GM19239 (cell line): ENCODE results near the gene WTAP.
"Not testable (repeated sequence)": the region's sequence is repeated elsewhere in the genome, so short reads cannot be mapped to it uniquely, and the experiment has no call there.

Experiments
- DNase-seq: peaks from one replicate; pipeline ENCODE4 v3.0.0; 2011; ENCODE audit warnings: low spot score; ENCODE audit not compliant: insufficient read length
- FAIRE-seq: peaks from 2 replicates; lab custom pipeline; 2011; peaks lifted over from hg19 to GRCh38; lab: Jason Lieb, UNC

Gene WTAP

DNA sequence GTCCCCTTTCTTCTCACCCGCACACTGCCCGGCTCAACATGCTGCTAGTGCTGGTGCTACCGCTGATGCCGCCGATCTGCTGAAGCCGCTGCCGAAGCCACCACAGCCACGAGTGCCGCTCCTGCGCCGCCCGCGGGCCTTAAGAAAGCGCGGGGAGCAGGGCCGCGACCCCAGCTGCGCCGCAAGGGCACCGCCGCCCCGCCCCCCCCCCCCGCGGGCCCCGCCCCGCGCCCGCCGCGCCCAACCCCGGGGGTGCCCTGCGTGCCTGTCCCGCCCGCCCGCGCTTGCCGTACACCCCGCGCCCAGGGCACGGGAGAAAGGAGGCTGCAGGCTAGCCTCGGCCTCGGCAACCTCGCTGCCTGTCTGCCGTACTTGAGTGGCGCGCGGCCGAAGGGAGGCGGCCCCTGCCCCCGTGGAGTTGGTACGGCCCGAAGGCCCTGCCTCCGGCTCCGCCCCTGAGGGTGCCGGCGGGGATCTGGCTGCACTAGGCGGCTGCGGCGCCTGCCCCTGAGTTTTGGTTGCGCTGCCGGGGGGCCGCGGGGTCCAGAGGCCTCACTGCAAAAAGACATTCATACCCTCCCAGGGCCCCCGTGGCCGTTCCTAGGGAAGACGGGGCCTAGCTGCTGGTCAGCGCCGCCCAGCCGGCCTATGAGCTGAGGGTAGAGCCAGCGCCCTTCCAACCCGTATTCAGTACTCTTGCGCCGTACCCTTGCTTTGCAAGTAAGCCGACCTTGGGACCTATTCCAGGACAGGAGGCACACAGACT, 34.0 kb upstream of the WTAP start, which contains the start of gene SOD2:
Gene SOD2, minus strand, starts transcription at position 114 of the 766 bp plus-strand sequence. Its CDS starts 74 bp downstream, at position 40.
- DNase-seq (peak; percentile 79), FAIRE-seq (peak; percentile 89)

GRCh38 chr6:159693894-159694545, 33.3 kb upstream of the WTAP start:
- DNase-seq, result no peak
- peak; percentile 21 for FAIRE-seq

- FAIRE-seq, result no peak
- no peak for DNase-seq
Observed at GRCh38 chr6:159695984-159696383, 31.3 kb upstream of the WTAP start.

- FAIRE-seq, result peak; percentile 31
- DNase-seq, result no peak
Observed at GRCh38 chr6:159700970-159701369, 26.3 kb upstream of the WTAP start.

- FAIRE-seq, result no peak
- no peak for DNase-seq
Observed at GRCh38 chr6:159701413-159701999, 25.8 kb upstream of the WTAP start.

GRCh38 chr6:159710603-159711002, 16.7 kb upstream of the WTAP start:
- FAIRE-seq, DNase-seq: not testable (repeated sequence)

DNA sequence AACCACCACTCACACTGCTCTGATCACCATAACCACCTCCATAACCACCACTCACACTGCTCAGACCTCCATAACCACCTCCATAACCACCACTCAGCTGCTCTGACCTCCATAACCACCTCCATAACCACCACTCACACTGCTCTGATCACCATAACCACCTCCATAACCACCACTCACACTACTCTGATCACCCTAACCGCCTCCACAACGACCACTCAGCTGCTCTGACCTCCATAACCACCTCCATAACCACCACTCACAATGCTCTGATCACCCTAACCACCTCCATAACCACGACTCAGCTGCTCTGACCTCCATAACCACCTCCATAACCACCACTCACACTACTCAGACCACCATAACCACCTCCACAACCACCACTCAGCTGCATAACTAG, 14.9 kb upstream of the WTAP start:
- DNase-seq, FAIRE-seq: not testable (repeated sequence)

DNA sequence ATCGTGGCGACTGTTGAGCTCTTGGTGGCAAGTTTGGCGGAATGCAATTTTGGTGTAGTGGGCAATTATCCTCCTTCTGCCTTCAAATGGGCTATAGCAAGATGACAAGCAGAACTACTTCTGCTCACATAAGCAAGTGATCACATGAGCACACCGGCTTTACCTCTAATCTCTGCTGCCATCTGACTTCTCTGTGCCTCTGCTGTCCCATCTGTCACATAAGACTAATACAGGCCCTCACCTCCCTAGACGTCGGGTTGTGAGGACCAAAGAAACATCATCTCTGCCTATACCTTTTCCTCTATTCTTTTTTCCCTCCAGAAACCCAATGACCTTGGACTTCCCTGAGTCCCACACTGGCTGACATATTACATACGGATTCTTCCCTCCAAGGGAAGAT, 13.3 kb upstream of the WTAP start:
- DNase-seq (no peak), FAIRE-seq (no peak)

DNA sequence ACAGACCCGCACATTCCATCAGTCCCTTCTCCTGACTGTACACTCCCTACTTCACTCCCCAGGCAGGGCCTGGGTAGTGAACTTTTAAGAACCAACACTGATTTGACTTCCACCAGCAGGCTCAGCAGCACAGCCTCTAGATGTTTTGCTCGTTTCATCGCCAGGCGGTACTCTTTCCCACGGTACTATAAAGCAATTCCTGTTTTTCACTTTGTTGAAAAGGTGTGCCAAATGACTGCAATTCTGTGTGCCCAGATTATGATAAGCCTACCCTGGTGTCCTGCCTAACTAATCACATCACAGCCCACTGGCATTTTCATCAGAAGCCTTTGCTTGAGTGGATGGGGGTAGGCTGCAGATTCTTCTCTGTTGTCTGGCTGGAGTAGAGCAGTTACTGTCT, 12.9 kb upstream of the WTAP start:
- DNase-seq (no peak), FAIRE-seq (no peak)

- DNase-seq, result no peak
- no peak for FAIRE-seq
Observed at GRCh38 chr6:159715166-159715565, 12.1 kb upstream of the WTAP start.

DNA sequence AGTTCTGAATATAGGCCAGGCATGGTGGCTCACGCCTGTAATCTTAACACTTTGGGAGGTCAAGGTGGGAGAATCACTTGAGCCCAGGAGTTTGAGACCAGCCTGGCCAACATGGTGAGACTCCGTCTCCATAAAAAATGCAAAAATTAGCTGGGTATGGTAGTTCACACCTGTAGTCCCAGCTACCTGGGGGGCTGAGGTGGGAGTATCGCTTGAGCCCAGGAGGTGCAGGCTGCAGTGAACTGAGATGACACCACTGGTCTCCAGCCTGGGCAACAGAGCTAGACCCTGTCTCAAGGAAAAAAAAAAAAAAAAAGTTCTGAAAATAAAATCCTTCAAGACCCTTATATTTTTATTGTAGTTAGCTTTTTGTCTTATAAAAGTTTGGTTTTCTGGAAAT, 11.7 kb upstream of the WTAP start:
- DNase-seq (no peak), FAIRE-seq (no peak)

- FAIRE-seq (no peak), DNase-seq (no peak)
Observed at GRCh38 chr6:159716247-159717096, 10.8 kb upstream of the WTAP start.

GRCh38 chr6:159718634-159719033, 8.7 kb upstream of the WTAP start:
- DNase-seq (no peak), FAIRE-seq (no peak)

DNA sequence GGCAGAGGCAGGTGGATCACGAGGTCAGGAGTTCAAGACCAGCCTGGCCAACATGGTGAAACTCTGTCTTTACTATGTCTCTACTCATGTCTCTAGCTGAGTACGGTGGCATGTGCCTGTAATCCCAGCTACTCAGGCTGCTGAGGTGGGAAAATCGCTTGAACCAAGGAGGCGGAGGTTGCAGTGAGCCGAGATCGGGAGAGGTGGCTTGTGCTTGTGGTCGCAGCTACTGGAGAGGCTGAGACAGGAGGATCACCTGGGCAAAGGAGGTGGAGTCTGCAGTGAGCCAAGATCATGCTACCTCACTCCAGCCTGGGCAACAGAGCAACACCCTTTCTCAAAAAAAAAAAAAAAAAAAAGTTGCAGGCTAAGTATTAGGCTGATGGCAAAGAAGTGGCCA, 8.0 kb upstream of the WTAP start:
- DNase-seq (no peak), FAIRE-seq (no peak)

DNA sequence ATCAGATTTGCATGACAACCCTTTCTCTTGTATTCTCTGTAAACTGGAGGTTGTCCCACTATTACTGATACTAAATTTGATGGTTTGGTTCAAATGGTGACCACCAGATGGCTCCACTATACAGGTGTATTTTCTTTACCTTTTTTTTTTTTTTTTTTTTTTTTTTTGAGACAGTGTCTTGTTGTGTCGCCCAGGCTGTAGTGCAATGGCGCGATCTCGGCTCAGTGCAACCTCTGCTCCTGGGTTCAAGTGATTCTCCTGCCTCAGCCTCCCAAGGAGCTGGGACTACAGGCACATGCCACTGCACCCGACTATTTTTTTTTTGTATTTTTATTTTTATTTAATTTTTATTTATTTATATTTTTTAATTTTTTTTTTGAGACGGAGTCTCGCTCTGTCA, 6.6 kb upstream of the WTAP start:
- FAIRE-seq, result no peak
- no peak for DNase-seq

DNA sequence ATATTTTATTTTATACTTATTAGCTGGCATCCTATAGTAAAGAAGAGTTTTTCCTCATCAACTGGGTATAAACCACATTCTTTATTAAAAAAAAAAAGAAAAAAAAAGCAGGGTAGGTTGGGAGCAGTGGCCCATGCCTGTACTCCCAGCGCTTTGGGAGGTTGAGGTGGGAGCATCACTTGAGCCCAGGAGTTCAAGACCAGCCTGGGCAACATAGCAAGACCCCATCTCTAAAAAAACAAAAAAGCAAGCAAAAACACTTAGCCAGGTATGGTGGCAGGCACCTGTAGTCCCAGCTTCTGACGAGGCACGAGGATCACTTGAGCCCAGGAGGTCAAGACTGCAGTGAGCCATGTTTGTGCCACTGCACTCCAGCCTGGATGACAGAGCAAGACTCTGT, 5.3 kb upstream of the WTAP start:
- FAIRE-seq, DNase-seq: not testable (repeated sequence)

DNA sequence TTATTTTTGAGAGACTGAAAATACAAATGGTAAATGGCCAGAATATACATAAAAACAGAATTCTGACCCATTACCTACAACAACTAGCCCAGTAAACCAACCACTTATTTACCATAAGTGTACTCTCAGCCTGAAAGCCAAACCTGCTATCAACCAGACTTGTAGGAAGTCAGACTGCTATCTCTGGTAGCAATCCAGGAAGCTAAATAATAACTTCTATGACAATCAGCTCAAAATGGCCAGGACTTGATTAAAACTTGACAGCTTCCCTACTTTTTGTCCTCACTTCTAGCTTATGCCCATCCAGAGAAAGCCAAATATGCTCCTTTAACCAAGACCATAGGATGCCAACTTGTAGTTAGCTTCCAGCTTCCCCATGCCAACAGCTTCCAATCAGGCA, 4.7 kb upstream of the WTAP start:
- FAIRE-seq, result no peak

GRCh38 chr6:159723259-159723658, 4.0 kb upstream of the WTAP start:
- no peak for FAIRE-seq
- DNase-seq, result no peak

More for the DNA sequence above, 4.7 kb upstream of the WTAP start:
- no peak for DNase-seq

- no peak for DNase-seq
- no peak for FAIRE-seq
Observed at GRCh38 chr6:159724778-159725177, 2.5 kb upstream of the WTAP start.

- not testable (repeated sequence) for FAIRE-seq
Observed at GRCh38 chr6:159725208-159725607, 2.1 kb upstream of the WTAP start.

More at GRCh38 chr6:159725208-159725607, 2.1 kb upstream of the WTAP start:
- DNase-seq, result not testable (repeated sequence)
